ENCODE measurements around the gene FNTB.

Gene FNTB

GRCh38 chr14:65003394-65003793 lies 16.7 kb downstream of the FNTB start:
- DNase-seq (ENCODE audit: low read depth, low spot score), result no peak
- no peak overlapping the region for H3K4me3 ChIP-seq (ENCODE audit: low read depth, low read length)

GRCh38 chr14:65006261-65006721 lies 19.6 kb downstream of the FNTB start:
- no peak for DNase-seq (ENCODE audit: low read depth, low spot score)
- no peak for TF ChIP-seq CTCF (IDR thresholded peaks at IDR 0.05; ENCODE audit: low read depth, low read length)
- in situ Hi-C loops (cut with HindIII; ENCODE audit: low sequenced_read_pairs), result no loop called here
- H3K4me3 ChIP-seq (ENCODE audit: low read depth, low read length), result no peak overlapping the region

More at GRCh38 chr14:65003394-65003793, 16.7 kb downstream of the FNTB start:
- in situ Hi-C loops (cut with HindIII; ENCODE audit: low sequenced_read_pairs), result no loop called here
- no peak for TF ChIP-seq CTCF (IDR thresholded peaks at IDR 0.05; ENCODE audit: low read depth, low read length)

- in situ Hi-C loops (cut with HindIII; ENCODE audit: low sequenced_read_pairs), result no loop called here
- no peak for DNase-seq (ENCODE audit: low read depth, low spot score)
- TF ChIP-seq CTCF (IDR thresholded peaks at IDR 0.05; ENCODE audit: low read depth, low read length), result no peak
These were observed 20.5 kb downstream of the FNTB start for GRCh38 chr14:65007202-65007601.

GRCh38 chr14:65010211-65010931 lies 23.7 kb downstream of the FNTB start:
- in situ Hi-C loops (cut with HindIII; ENCODE audit: low sequenced_read_pairs), result no loop called here
- H3K4me3 ChIP-seq (ENCODE audit: low read depth, low read length), result no peak overlapping the region
- DNase-seq (ENCODE audit: low read depth, low spot score), result no peak
- no peak for TF ChIP-seq CTCF (IDR thresholded peaks at IDR 0.05; ENCODE audit: low read depth, low read length)

More at GRCh38 chr14:65007202-65007601, 20.5 kb downstream of the FNTB start:
- H3K4me3 ChIP-seq (ENCODE audit: low read depth, low read length), result no peak overlapping the region

GRCh38 chr14:65011538-65011937 lies 24.8 kb downstream of the FNTB start:
- no peak overlapping the region for H3K4me3 ChIP-seq (ENCODE audit: low read depth, low read length)
- in situ Hi-C loops (cut with HindIII; ENCODE audit: low sequenced_read_pairs), result no loop called here
- DNase-seq (ENCODE audit: low read depth, low spot score), result no peak
- TF ChIP-seq CTCF (IDR thresholded peaks at IDR 0.05; ENCODE audit: low read depth, low read length), result no peak

GRCh38 chr14:65012353-65012752 lies 25.7 kb downstream of the FNTB start:
- in situ Hi-C loops (cut with HindIII; ENCODE audit: low sequenced_read_pairs), result no loop called here
- TF ChIP-seq CTCF (IDR thresholded peaks at IDR 0.05; ENCODE audit: low read depth, low read length), result no peak
- no peak for DNase-seq (ENCODE audit: low read depth, low spot score)
- no peak overlapping the region for H3K4me3 ChIP-seq (ENCODE audit: low read depth, low read length)
